K562 (cell line): ENCODE results near the gene BAD. TPM values are rescaled to one million over a fixed set of nuclear protein-coding genes. Genes with fewer than 3 reads are reported as not detected.

Experiments
- ATAC-seq: fragments of 200-7000 bp; cut with Tn5 transposase; 3 replicates; pipeline ENCODE4 v1.9.1; 2020; ENCODE audit warnings: moderate library complexity
- BruUV-seq: library from RNA; stranded (reverse); fragments of 400-500 nt; replicated peaks from 2 replicates; lab custom pipeline; 2021; lab: Mats Ljungman, UMichigan
- CTCF ChIA-PET: fragments of 300-600 bp; formaldehyde crosslinking; extraction: SDS; loops from one replicate; lab custom pipeline; 2021; ENCODE audit warnings: low intra/inter-chr PET ratio; lab: Yijun Ruan, JAX
- POLR2A ChIA-PET: fragments of 300-600, 350-650 bp; sonication (Branson Sonifier 250); formaldehyde crosslinking; extraction: SDS; loops from one replicate; lab custom pipeline; 2021; ENCODE audit warnings: antibody characterized with exemption, inconsistent platforms; lab: Yijun Ruan, JAX
- DNase-seq, 4 experiments: peaks; one replicate each; pipeline versions ENCODE4 v3.0.0 to v3.0.0-alpha.2; 2011 to 2018; ENCODE audit warnings: low spot score in 3 of 4, mixed read lengths in 3 of 4; ENCODE audit errors: extremely low read depth in 1 of 4
- FAIRE-seq: peaks from 2 replicates; lab custom pipeline; 2011; peaks lifted over from hg19 to GRCh38; lab: Jason Lieb, UNC
- H2AFZ ChIP-seq: 2 replicates; pipeline ENCODE4 v1.6.0; 2011; ENCODE audit warnings: low read depth, low read length, control low read depth, inconsistent platforms
- H3K27ac ChIP-seq: fragments of 200-600 bp; 3 replicates; pipeline ENCODE4 v1.8.0; 2011; ENCODE audit warnings: low read depth, mild to moderate bottlenecking, control low read depth, inconsistent platforms, low read length, moderate library complexity, mixed read lengths; ENCODE audit errors: extremely low read depth
- H3K27me3 ChIP-seq, 2 experiments: fragments of 300-600 bp in 1 of 2; 2 replicates in 1 of 2; 3 replicates in 1 of 2; pipeline versions ENCODE4 v1.6.0 to v1.8.0; 2011; ENCODE audit warnings: inconsistent platforms in 2 of 2, low read length in 2 of 2, mild to moderate bottlenecking in 1 of 2, mixed read lengths in 1 of 2, moderate library complexity in 1 of 2; ENCODE audit not compliant: control insufficient read depth in 2 of 2, insufficient read depth in 2 of 2
- H3K36me3 ChIP-seq: fragments of 300-600 bp; 3 replicates; pipeline ENCODE4 v1.8.0; 2011; ENCODE audit warnings: mild to moderate bottlenecking, low read length, inconsistent platforms; ENCODE audit not compliant: control insufficient read depth, insufficient read depth
- H3K4me1 ChIP-seq, 2 experiments: fragments of 200-600 bp in 1 of 2; replicated peaks in 1 of 2; 2 replicates in 1 of 2; 3 replicates in 1 of 2; pipeline versions ENCODE4 v1.5.1 to v1.8.0; 2011; ENCODE audit warnings: inconsistent platforms in 2 of 2, low read length in 2 of 2, mild to moderate bottlenecking in 1 of 2, mixed read lengths in 1 of 2, moderate library complexity in 1 of 2; ENCODE audit not compliant: control insufficient read depth in 2 of 2, insufficient read depth in 2 of 2
- H3K4me2 ChIP-seq: 2 replicates; pipeline ENCODE4 v1.6.1; 2011; ENCODE audit warnings: low read length, control low read depth, inconsistent platforms, mixed read lengths; ENCODE audit not compliant: insufficient read depth
- H3K4me3 ChIP-seq: fragments of 200-600 bp; sonication (generic), shearing (Covaris generic); 2 replicates; pipeline ENCODE4 v1.5.1; 2016; ENCODE audit warnings: control low read depth, inconsistent platforms
- H3K79me2 ChIP-seq: fragments of 200-600 bp; 3 replicates; pipeline ENCODE4 v1.8.0; 2011; ENCODE audit warnings: low read length, inconsistent platforms; ENCODE audit not compliant: control insufficient read depth, insufficient read depth
- H3K9ac ChIP-seq, 2 experiments: 2 replicates each; pipeline versions ENCODE4 v1.6.0 to v1.6.1; 2011; ENCODE audit warnings: low read depth in 2 of 2, low read length in 2 of 2, control low read depth in 1 of 2, inconsistent platforms in 1 of 2, mild to moderate bottlenecking in 1 of 2, mixed read lengths in 1 of 2; ENCODE audit not compliant: insufficient read depth in 1 of 2
- H3K9me1 ChIP-seq: one replicate; pipeline ENCODE4 v1.6.0; 2011; ENCODE audit warnings: inconsistent platforms, mild to moderate bottlenecking, low read length, moderate library complexity; ENCODE audit not compliant: control insufficient read depth, insufficient read depth
- H3K9me3 ChIP-seq: replicated peaks from 2 replicates; pipeline ENCODE4 v1.5.1; 2011; ENCODE audit warnings: low read depth, low read length, inconsistent platforms; ENCODE audit not compliant: control insufficient read depth, insufficient read depth
- H4K20me1 ChIP-seq: replicated peaks from 2 replicates; pipeline ENCODE4 v1.6.1; 2011; ENCODE audit warnings: low read length, inconsistent platforms, mixed read lengths; ENCODE audit not compliant: control insufficient read depth, insufficient read depth
- PHTF2 ChIP-seq: fragments of 250-450 bp; sonication (Bioruptor Pico); IDR thresholded peaks from 2 replicates; pipeline ENCODE4 v1.5.0; 2021; ENCODE audit warnings: mild to moderate bottlenecking
- RBFOX2 ChIP-seq: fragments of 200-400 bp; formaldehyde crosslinking; IDR thresholded peaks from 2 replicates; pipeline ENCODE4 v1.6.1; 2017; ENCODE audit warnings: low read depth, mild to moderate bottlenecking, low read length, moderate library complexity
- WGBS: fragments of 100-300 bp; shearing (Covaris generic); methylation state at CpG from one replicate; pipeline ENCODE4 v1.1.6; 2016; ENCODE audit warnings: low coverage, mixed read lengths; ENCODE audit not compliant: insufficient coverage; ENCODE audit errors: missing lambda C conversion rate; 5-methylcytosine and 5-hydroxymethylcytosine counted together
- in situ Hi-C: fragments of 300-500 bp; cut with MboI; formaldehyde crosslinking; loops from 4 replicates; pipeline ENCODE4 v1.15.0; 2018; ENCODE audit warnings: inconsistent platforms, mixed read lengths
- intact Hi-C: fragments of 100-400 bp; cut with micrococcal nuclease; formaldehyde crosslinking; loops from 2 replicates; pipeline ENCODE4 v1.14.2; 2022
- polyA plus RNA-seq, 8 experiments: library from polyadenylated mRNA; depleted of rRNA in 4 of 8; stranded (reverse) in 5 of 8; unstranded in 3 of 8; fragments of >200 nt; fragmentation: Nextera tagmentation in 2 of 8; fragmentation: Illumina TruSeq in 1 of 8; extraction: Ambion mirVana in 2 of 8; extraction: Trizol in 1 of 8; gene quantifications; 2 replicates each; pipeline versions ENCODE4 v1.2.1 to v1.2.3, GENCODE V29; 2011 to 2014; ENCODE audit warnings: inconsistent platforms in 1 of 8, missing spikeins in 1 of 8
- total RNA-seq, 7 experiments: library from RNA; depleted of rRNA in 6 of 7; stranded (reverse); fragments of >200 nt in 6 of 7; fragmentation: Illumina TruSeq in 2 of 7; extraction: Trizol in 2 of 7; gene quantifications; 2 replicates each; pipeline versions ENCODE4 v1.2.1 to v1.2.3, GENCODE V29; 2011 to 2021; ENCODE audit warnings: low replicate concordance in 1 of 7
- TF ChIP-seq, protein P1 (sequence below): fragments of 200-400 bp; formaldehyde crosslinking; IDR thresholded peaks from 2 replicates; pipeline ENCODE4 v1.6.1; 2017; ENCODE audit warnings: mild to moderate bottlenecking, low read depth, low read length, moderate library complexity

BAD gene
- total and polyA plus RNA-seq, 9 of the 15 experiments (the other 6 are each of a cell fraction or from before 2014, with no cell fraction given) = 0.61 to 45.6 (median 11.8) TPM

DNA sequence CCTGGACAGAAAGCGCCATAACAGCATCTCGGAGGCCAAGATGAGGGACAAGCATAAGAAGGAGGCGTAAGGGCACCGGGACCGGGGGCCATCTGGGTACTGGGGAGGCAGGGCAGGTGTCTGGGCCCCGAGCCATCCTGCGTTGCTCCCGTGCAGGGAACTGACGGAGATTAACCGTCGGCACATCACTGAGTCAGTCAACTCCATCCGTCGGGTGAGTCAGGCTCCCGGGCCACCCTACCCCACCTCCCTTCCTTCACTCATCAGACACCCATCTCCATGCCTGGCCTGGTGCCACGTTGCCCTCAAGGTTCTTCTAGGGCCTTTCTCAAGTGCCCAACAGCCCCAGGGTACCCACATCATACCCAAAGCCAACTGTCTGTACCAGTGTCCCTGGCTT lies 18.1 kb downstream of the BAD start:
- H3K27me3 ChIP-seq = no peaks in the 10 kb centered on the region
- H2AFZ ChIP-seq = no peak overlapping the region
- no peak overlapping the region for H3K4me3 ChIP-seq
- intact Hi-C loops = no loop called here
- peaks cover 3% of the 10 kb centered on the region for H3K9me1 ChIP-seq
- ChIA-PET CTCF (no interaction called here), POLR2A (interaction anchor here (4.5 kb wide), 1 partner anchor 19 kb away, joined by 58 read pairs; the partner anchor contains the start of gene PPP1R14B)
- DNase-seq (no peak), ATAC-seq (no peak)
- H3K4me2 ChIP-seq = no peak overlapping the region
- H3K36me3 ChIP-seq = peaks cover 62% of the 10 kb centered on the region
- H3K4me1 ChIP-seq = peaks cover 15 to 58% of the 10 kb centered on the region in 2 experiments
- no peaks in the 10 kb centered on the region for H4K20me1 ChIP-seq
- WGBS = 86% methylated on average over 11 of the region's 15 CpGs
- no peak overlapping the region for H3K27ac ChIP-seq
- TF ChIP-seq PHTF2 (CRISPR knock-in tag) (no peak), RBFOX2 (peak; percentile 13; the same call in 1 of the 2 replicates)
- TF ChIP-seq, all 486 proteins: peak for 1
- H3K79me2 ChIP-seq = peaks cover 18% of the 10 kb centered on the region; the same call in 2 of the 3 replicates
- no peaks in the 10 kb centered on the region for H3K9me3 ChIP-seq
- H3K9ac ChIP-seq = no peak overlapping the region
- no peak for FAIRE-seq
- in situ Hi-C loops = no loop called here
- BruUV-seq = no TSS peak

DNA sequence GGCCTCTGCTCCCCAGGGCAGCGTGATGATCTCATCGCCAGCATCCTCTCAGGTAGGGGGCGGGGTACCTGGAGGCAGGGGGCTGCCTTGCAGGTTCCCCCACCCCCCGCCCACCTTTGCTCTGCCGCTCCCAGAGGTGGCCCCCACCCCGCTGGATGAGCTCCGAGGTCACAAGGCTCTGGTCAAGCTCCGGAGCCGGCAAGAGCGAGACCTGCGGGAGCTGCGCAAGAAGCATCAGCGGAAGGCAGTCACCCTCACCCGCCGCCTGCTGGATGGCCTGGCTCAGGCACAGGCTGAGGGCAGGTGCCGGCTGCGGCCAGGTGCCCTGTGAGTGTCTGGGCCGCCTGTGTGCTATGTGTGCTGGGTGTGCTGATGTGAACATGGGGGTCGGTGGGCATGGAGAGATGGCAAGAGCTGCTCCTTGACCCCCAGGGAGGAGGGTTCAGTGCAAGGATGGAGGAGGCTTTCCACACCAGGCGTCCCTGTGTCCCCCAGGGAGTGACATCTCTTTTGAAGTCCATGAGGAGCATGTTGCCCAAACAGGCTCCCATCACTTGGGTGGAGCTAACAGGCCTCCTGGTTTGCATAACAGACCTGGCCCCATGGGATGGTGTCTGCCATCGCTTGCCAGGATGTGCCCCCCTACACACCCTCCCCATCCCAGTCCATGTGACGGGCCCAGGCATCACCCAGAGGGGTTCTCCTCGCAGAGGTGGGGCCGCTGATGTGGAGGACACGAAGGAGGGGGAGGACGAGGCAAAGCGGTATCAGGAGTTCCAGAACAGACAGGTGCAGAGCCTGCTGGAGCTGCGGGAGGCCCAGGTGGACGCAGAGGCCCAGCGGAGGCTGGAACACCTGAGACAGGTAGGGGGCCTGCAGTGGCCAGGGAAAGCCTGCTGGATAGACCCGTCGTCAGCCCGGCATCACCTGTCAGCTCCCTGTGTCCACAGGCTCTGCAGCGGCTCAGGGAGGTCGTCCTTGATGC lies 19.0 kb downstream of the BAD start:
- H3K4me1 ChIP-seq = peaks cover 15 to 57% of the 10 kb centered on the region in 2 experiments
- no peak for ATAC-seq
- no peak overlapping the region for H3K9ac ChIP-seq
- H3K27ac ChIP-seq = no peak overlapping the region
- TF ChIP-seq, protein P1, sequence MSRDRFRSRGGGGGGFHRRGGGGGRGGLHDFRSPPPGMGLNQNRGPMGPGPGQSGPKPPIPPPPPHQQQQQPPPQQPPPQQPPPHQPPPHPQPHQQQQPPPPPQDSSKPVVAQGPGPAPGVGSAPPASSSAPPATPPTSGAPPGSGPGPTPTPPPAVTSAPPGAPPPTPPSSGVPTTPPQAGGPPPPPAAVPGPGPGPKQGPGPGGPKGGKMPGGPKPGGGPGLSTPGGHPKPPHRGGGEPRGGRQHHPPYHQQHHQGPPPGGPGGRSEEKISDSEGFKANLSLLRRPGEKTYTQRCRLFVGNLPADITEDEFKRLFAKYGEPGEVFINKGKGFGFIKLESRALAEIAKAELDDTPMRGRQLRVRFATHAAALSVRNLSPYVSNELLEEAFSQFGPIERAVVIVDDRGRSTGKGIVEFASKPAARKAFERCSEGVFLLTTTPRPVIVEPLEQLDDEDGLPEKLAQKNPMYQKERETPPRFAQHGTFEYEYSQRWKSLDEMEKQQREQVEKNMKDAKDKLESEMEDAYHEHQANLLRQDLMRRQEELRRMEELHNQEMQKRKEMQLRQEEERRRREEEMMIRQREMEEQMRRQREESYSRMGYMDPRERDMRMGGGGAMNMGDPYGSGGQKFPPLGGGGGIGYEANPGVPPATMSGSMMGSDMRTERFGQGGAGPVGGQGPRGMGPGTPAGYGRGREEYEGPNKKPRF = no peak
- 0 out of 2 replicates have a peak, but pooled peaks have one; percentile 23 for TF ChIP-seq RBFOX2
- TF ChIP-seq, all 486 proteins: peak for 1
- POLR2A ChIA-PET = interaction anchor here (0.6 to 1.7 kb wide), 5 partner anchors 10 to 59 kb away, joined by 3 to 7 read pairs (median 4); partner anchors contain the start of genes FERMT3 and PPP1R14B
- CTCF ChIA-PET = no interaction called here
- Histone ChIP-seq H3K9me1 (peaks cover 3% of the 10 kb centered on the region), H3K4me2 (no peak overlapping the region), H3K4me3 (no peak overlapping the region), H2AFZ (no peak overlapping the region), H3K79me2 (peaks cover 15% of the 10 kb centered on the region; the same call in 2 of the 3 replicates), H3K27me3 (no peaks in the 10 kb centered on the region), H3K9me3 (no peaks in the 10 kb centered on the region), H3K36me3 (peaks cover 71% of the 10 kb centered on the region), H4K20me1 (no peaks in the 10 kb centered on the region)
- 93% methylated on average over 22 of the region's 35 CpGs for WGBS
- DNase-seq (no peak), FAIRE-seq (no peak)
- intact Hi-C loops (no loop called here), in situ Hi-C loops (no loop called here)
- BruUV-seq = no TSS peak
